DOHH2 (cell line): ENCODE measurements around the gene CCR7.

Experiments used
- H3F3A ChIP-seq: fragments of 200-600 bp; sonication (generic), shearing (Covaris generic); 2 replicates; pipeline ENCODE4 v1.6.0; 2016; ENCODE audit warnings: antibody characterized with exemption, mild to moderate bottlenecking; ENCODE audit not compliant: control insufficient read depth, insufficient read depth
- H3K27ac ChIP-seq: fragments of 200-600 bp; sonication (generic); 2 replicates; pipeline ENCODE4 v1.5.1; 2014; ENCODE audit warnings: low read depth, mild to moderate bottlenecking, low read length, moderate library complexity
- H3K27me3 ChIP-seq: fragments of 200-600 bp; sonication (generic); 2 replicates; pipeline ENCODE4 v1.6.1; 2014; ENCODE audit warnings: mild to moderate bottlenecking, low read length, mixed read lengths; ENCODE audit not compliant: control insufficient read depth
- H3K36me3 ChIP-seq: fragments of 200-600 bp; sonication (generic); 2 replicates; pipeline ENCODE4 v1.6.1; 2014; ENCODE audit warnings: mild to moderate bottlenecking, low read length, moderate library complexity, mixed read lengths; ENCODE audit not compliant: control insufficient read depth
- H3K4me1 ChIP-seq: fragments of 200-600 bp; sonication (generic); 2 replicates; pipeline ENCODE4 v1.6.1; 2014; ENCODE audit warnings: mild to moderate bottlenecking, low read length, mixed read lengths; ENCODE audit not compliant: control insufficient read depth
- H3K4me2 ChIP-seq: fragments of 200-600 bp; sonication (generic); 2 replicates; pipeline ENCODE4 v1.6.0; 2014; ENCODE audit warnings: mild to moderate bottlenecking, low read length, moderate library complexity
- H3K4me3 ChIP-seq: fragments of 200-600 bp; sonication (generic); 2 replicates; pipeline ENCODE4 v1.5.1; 2014; ENCODE audit warnings: mild to moderate bottlenecking, low read length, mixed read lengths
- H3K79me2 ChIP-seq: fragments of 200-600 bp; sonication (generic); 2 replicates; pipeline ENCODE4 v1.6.1; 2014; ENCODE audit warnings: mild to moderate bottlenecking, low read length, mixed read lengths; ENCODE audit not compliant: control insufficient read depth
- H3K9me2 ChIP-seq: fragments of 200-600 bp; sonication (generic); replicated peaks from 2 replicates; pipeline ENCODE4 v1.6.1; 2014; ENCODE audit warnings: mild to moderate bottlenecking, low read length, mixed read lengths; ENCODE audit not compliant: control insufficient read depth
- H3K9me3 ChIP-seq: fragments of 200-600 bp; sonication (generic); 2 replicates; pipeline ENCODE4 v1.6.1; 2014; ENCODE audit warnings: antibody characterized with exemption, low read length, mixed read lengths; ENCODE audit not compliant: control insufficient read depth, insufficient read depth
- H4K20me1 ChIP-seq: fragments of 200-600 bp; sonication (generic); 2 replicates; pipeline ENCODE4 v1.6.0; 2014; ENCODE audit warnings: low read depth, mild to moderate bottlenecking, antibody characterized with exemption, low read length, moderate library complexity; ENCODE audit not compliant: control insufficient read depth, insufficient read depth
- EZH2phosphoT487 ChIP-seq: fragments of 200-600 bp; sonication (generic); IDR thresholded peaks from 2 replicates; pipeline ENCODE4 v1.6.1; 2017; ENCODE audit warnings: borderline replicate concordance, mild to moderate bottlenecking, antibody characterized with exemption, low read length, moderate library complexity, mixed read lengths
- TF ChIP-seq, protein P1 (sequence below): fragments of 200-600 bp; sonication (generic); IDR thresholded peaks from one replicate; pipeline ENCODE4 v1.5.1; 2014; ENCODE audit warnings: antibody characterized with exemption, mild to moderate bottlenecking, low read depth, low read length; ENCODE audit not compliant: poor library complexity, severe bottlenecking

Gene CCR7

GRCh38 chr17:40534371-40535189, 30.7 kb downstream of the CCR7 start:
- Histone ChIP-seq H4K20me1 (no peaks in the 10 kb centered on the region), H3F3A (no peaks in the 10 kb centered on the region), H3K9me3 (no peaks in the 10 kb centered on the region), H3K27ac (no peak overlapping the region), H3K79me2 (no peaks in the 10 kb centered on the region), H3K27me3 (peaks cover 48% of the 10 kb centered on the region), H3K4me1 (peaks cover 6% of the 10 kb centered on the region), H3K36me3 (no peaks in the 10 kb centered on the region), H3K4me3 (no peak overlapping the region), H3K9me2 (no peaks in the 10 kb centered on the region), H3K4me2 (no peak overlapping the region)
- TF ChIP-seq, protein P1, sequence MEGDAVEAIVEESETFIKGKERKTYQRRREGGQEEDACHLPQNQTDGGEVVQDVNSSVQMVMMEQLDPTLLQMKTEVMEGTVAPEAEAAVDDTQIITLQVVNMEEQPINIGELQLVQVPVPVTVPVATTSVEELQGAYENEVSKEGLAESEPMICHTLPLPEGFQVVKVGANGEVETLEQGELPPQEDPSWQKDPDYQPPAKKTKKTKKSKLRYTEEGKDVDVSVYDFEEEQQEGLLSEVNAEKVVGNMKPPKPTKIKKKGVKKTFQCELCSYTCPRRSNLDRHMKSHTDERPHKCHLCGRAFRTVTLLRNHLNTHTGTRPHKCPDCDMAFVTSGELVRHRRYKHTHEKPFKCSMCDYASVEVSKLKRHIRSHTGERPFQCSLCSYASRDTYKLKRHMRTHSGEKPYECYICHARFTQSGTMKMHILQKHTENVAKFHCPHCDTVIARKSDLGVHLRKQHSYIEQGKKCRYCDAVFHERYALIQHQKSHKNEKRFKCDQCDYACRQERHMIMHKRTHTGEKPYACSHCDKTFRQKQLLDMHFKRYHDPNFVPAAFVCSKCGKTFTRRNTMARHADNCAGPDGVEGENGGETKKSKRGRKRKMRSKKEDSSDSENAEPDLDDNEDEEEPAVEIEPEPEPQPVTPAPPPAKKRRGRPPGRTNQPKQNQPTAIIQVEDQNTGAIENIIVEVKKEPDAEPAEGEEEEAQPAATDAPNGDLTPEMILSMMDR = no peak
- no peak for TF ChIP-seq EZH2phosphoT487

GRCh38 chr17:40533896-40534295, 31.4 kb downstream of the CCR7 start:
- no peaks in the 10 kb centered on the region for H3K9me2 ChIP-seq
- H3K27ac ChIP-seq = no peak overlapping the region
- TF ChIP-seq, protein P1 = no peak
- TF ChIP-seq EZH2phosphoT487 = no peak

DNA sequence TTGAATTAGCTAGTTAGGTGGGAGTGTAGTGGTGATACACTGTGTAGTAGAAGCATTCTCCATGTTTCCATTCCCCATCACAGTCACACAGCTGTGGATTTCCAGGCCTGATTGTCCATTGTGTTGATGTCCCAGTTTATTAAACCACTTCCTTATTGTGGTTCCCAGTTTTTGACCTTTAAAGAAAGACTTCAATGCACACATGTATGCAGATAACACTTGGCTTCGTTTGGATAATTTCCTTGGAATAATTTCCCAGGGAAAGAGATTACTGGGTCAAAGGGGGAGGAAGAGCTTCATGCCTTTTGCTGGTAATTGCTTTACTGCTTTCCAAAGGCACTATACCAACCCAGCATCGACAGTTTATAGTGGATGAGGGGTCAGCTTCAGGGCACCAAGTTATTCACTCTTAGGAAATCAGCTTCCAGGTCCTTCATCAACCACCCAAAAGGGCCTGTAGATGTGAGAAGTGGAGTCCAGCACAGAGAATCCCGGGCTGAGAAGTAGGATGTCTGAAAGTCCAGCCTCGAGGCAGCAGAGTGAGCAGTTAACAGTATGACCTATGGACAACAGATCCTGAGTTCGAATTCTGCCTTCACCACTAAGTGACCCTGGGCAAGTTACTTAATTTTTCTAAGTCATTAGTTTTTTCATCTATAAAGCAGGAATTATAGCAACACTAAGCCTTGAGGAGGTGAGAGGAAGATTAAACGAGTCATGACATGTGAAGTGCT, 32.6 kb downstream of the CCR7 start:
- H3K79me2 ChIP-seq = no peaks in the 10 kb centered on the region
- no peaks in the 10 kb centered on the region for H3K9me2 ChIP-seq
- H3K4me1 ChIP-seq = peaks cover 6% of the 10 kb centered on the region
- H4K20me1 ChIP-seq = no peaks in the 10 kb centered on the region
- no peak overlapping the region for H3K27ac ChIP-seq
- H3K9me3 ChIP-seq = no peaks in the 10 kb centered on the region
- H3K4me2 ChIP-seq = 0 out of 2 replicates have a peak overlapping the region, but pooled peaks have one; percentile 45
- peaks cover 61% of the 10 kb centered on the region for H3K27me3 ChIP-seq
- H3K4me3 ChIP-seq = no peak overlapping the region
- TF ChIP-seq, protein P1 = no peak
- no peak for TF ChIP-seq EZH2phosphoT487
- no peaks in the 10 kb centered on the region for H3F3A ChIP-seq
- H3K36me3 ChIP-seq = no peaks in the 10 kb centered on the region

More at GRCh38 chr17:40533896-40534295, 31.4 kb downstream of the CCR7 start:
- H3K9me3 ChIP-seq = no peaks in the 10 kb centered on the region
- no peaks in the 10 kb centered on the region for H3F3A ChIP-seq
- peaks cover 6% of the 10 kb centered on the region for H3K4me1 ChIP-seq
- no peaks in the 10 kb centered on the region for H3K36me3 ChIP-seq
- H4K20me1 ChIP-seq = no peaks in the 10 kb centered on the region
- H3K79me2 ChIP-seq = no peaks in the 10 kb centered on the region
- peaks cover 51% of the 10 kb centered on the region for H3K27me3 ChIP-seq
- 0 out of 2 replicates have a peak overlapping the region, but pooled peaks have one; percentile 45 for H3K4me2 ChIP-seq
- no peak overlapping the region for H3K4me3 ChIP-seq
